ENCODE results near the gene DNAAF6. TPM values are rescaled to one million over a fixed set of nuclear protein-coding genes. Genes with fewer than 3 reads are reported as not detected.

DNAAF6 gene
- total RNA-seq, 1 experiment from 2014 or later, result not detected

- CTCF ChIA-PET, result no interaction called here
- POLR2A ChIA-PET (ENCODE audit: unreplicated experiment), result no interaction called here
- intact Hi-C loops (cut with micrococcal nuclease), result no loop called here
These were observed 38.2 kb upstream of the DNAAF6 start for GRCh38 chrX:107168257-107168656.

DNA sequence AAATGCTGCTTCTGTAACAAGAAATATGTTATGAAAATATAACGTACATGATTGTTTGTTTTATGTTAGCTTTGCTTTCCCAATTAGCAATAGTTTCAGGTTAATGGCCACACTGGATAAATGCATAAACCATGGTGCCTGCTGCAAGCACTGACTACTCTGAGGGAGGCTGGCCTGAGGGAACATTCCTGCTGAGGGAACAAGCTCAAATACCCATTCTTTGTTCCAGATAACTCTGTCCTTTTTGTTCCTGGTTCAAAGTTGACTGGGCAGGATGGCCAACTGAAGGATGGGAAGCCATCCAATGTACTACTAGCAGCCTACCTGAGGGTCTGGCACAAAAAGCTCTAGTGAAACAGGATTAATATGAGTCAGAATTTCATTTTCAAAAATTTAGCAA, 37.7 kb upstream of the DNAAF6 start:
- H3K9ac ChIP-seq (ENCODE audit: low read length), result no peak overlapping the region
- H3K9me2 ChIP-seq (replicated peaks; ENCODE audit: low read length), result no peaks in the 10 kb centered on the region
- BruUV-seq (replicated peaks), result no TSS peak
- no peaks in the 10 kb centered on the region for H3K4me1 ChIP-seq (ENCODE audit: insufficient read depth, low read length)
- ChIA-PET POLR2A (ENCODE audit: unreplicated experiment) (no interaction called here), CTCF (no interaction called here)
- H3K27ac ChIP-seq (ENCODE audit: low read length), result no peak overlapping the region
- no peaks in the 10 kb centered on the region for H4K20me1 ChIP-seq (ENCODE audit: low read length)
- no peaks in the 10 kb centered on the region for H3K79me2 ChIP-seq (ENCODE audit: low read length)
- intact Hi-C loops (cut with micrococcal nuclease), result no loop called here
- H2AFZ ChIP-seq (ENCODE audit: low read length), result no peak overlapping the region
- TF ChIP-seq, protein P1, sequence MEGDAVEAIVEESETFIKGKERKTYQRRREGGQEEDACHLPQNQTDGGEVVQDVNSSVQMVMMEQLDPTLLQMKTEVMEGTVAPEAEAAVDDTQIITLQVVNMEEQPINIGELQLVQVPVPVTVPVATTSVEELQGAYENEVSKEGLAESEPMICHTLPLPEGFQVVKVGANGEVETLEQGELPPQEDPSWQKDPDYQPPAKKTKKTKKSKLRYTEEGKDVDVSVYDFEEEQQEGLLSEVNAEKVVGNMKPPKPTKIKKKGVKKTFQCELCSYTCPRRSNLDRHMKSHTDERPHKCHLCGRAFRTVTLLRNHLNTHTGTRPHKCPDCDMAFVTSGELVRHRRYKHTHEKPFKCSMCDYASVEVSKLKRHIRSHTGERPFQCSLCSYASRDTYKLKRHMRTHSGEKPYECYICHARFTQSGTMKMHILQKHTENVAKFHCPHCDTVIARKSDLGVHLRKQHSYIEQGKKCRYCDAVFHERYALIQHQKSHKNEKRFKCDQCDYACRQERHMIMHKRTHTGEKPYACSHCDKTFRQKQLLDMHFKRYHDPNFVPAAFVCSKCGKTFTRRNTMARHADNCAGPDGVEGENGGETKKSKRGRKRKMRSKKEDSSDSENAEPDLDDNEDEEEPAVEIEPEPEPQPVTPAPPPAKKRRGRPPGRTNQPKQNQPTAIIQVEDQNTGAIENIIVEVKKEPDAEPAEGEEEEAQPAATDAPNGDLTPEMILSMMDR (conservative IDR thresholded peaks at IDR 0.05; ENCODE audit: low read depth, low read length), result no peak
- TF ChIP-seq EZH2 (IDR thresholded peaks at IDR 0.05; ENCODE audit: low read length, unreplicated experiment) (no peak), EZH2phosphoT487 (IDR thresholded peaks at IDR 0.05; ENCODE audit: borderline replicate concordance, low read length) (no peak)
- H3K27me3 ChIP-seq (ENCODE audit: low read length), result no peaks in the 10 kb centered on the region
- no peak for ATAC-seq
- H3K9me3 ChIP-seq (ENCODE audit: low read length), result no peaks in the 10 kb centered on the region
- H3F3A ChIP-seq (ENCODE audit: low read length, unreplicated experiment), result no peaks in the 10 kb centered on the region
- DNase-seq, result no peak
- H3K4me2 ChIP-seq (ENCODE audit: low read length), result no peak overlapping the region
- H3K4me3 ChIP-seq (ENCODE audit: low read length), result no peak overlapping the region
- H3K36me3 ChIP-seq (ENCODE audit: low read depth, low read length), result no peaks in the 10 kb centered on the region

More at GRCh38 chrX:107168257-107168656, 38.2 kb upstream of the DNAAF6 start:
- H3K4me2 ChIP-seq (ENCODE audit: low read length), result no peak overlapping the region
- no peak overlapping the region for H3K4me3 ChIP-seq (ENCODE audit: low read length)
- H3K36me3 ChIP-seq (ENCODE audit: low read depth, low read length), result no peaks in the 10 kb centered on the region
- H2AFZ ChIP-seq (ENCODE audit: low read length), result no peak overlapping the region
- TF ChIP-seq, protein P1 (conservative IDR thresholded peaks at IDR 0.05; ENCODE audit: low read depth, low read length), result no peak
- TF ChIP-seq EZH2 (IDR thresholded peaks at IDR 0.05; ENCODE audit: low read length, unreplicated experiment), result no peak
- TF ChIP-seq EZH2phosphoT487 (IDR thresholded peaks at IDR 0.05; ENCODE audit: borderline replicate concordance, low read length), result no peak
- ATAC-seq (no peak), DNase-seq (no peak)
- no peak overlapping the region for H3K9ac ChIP-seq (ENCODE audit: low read length)
- no peaks in the 10 kb centered on the region for H3K79me2 ChIP-seq (ENCODE audit: low read length)
- H3K9me3 ChIP-seq (ENCODE audit: low read length), result no peaks in the 10 kb centered on the region
- no peaks in the 10 kb centered on the region for H3K27me3 ChIP-seq (ENCODE audit: low read length)
- no peaks in the 10 kb centered on the region for H3K9me2 ChIP-seq (replicated peaks; ENCODE audit: low read length)
- no peaks in the 10 kb centered on the region for H3K4me1 ChIP-seq (ENCODE audit: insufficient read depth, low read length)
- BruUV-seq (replicated peaks), result no TSS peak
- H3K27ac ChIP-seq (ENCODE audit: low read length), result no peak overlapping the region
- H3F3A ChIP-seq (ENCODE audit: low read length, unreplicated experiment), result no peaks in the 10 kb centered on the region
- no peaks in the 10 kb centered on the region for H4K20me1 ChIP-seq (ENCODE audit: low read length)

GRCh38 chrX:107171369-107172102, 34.9 kb upstream of the DNAAF6 start:
- H3K4me2 ChIP-seq (ENCODE audit: low read length), result no peak overlapping the region
- H3K79me2 ChIP-seq (ENCODE audit: low read length), result no peaks in the 10 kb centered on the region
- H3K4me3 ChIP-seq (ENCODE audit: low read length), result no peak overlapping the region
- no peaks in the 10 kb centered on the region for H3K9me3 ChIP-seq (ENCODE audit: low read length)
- ATAC-seq, result no peak
- no peak overlapping the region for H2AFZ ChIP-seq (ENCODE audit: low read length)
- H3K9me2 ChIP-seq (replicated peaks; ENCODE audit: low read length), result no peaks in the 10 kb centered on the region
- ChIA-PET POLR2A (ENCODE audit: unreplicated experiment) (no interaction called here), CTCF (no interaction called here)
- TF ChIP-seq, protein P1 (conservative IDR thresholded peaks at IDR 0.05; ENCODE audit: low read depth, low read length), result no peak
- no peak for TF ChIP-seq EZH2phosphoT487 (IDR thresholded peaks at IDR 0.05; ENCODE audit: borderline replicate concordance, low read length)
- TF ChIP-seq EZH2 (IDR thresholded peaks at IDR 0.05; ENCODE audit: low read length, unreplicated experiment), result no peak
- intact Hi-C loops (cut with micrococcal nuclease), result no loop called here
- H4K20me1 ChIP-seq (ENCODE audit: low read length), result no peaks in the 10 kb centered on the region
- no peaks in the 10 kb centered on the region for H3K4me1 ChIP-seq (ENCODE audit: insufficient read depth, low read length)
- DNase-seq, result no peak
- BruUV-seq (replicated peaks), result no TSS peak
- H3K27me3 ChIP-seq (ENCODE audit: low read length), result no peaks in the 10 kb centered on the region
- H3F3A ChIP-seq (ENCODE audit: low read length, unreplicated experiment), result no peaks in the 10 kb centered on the region
- H3K9ac ChIP-seq (ENCODE audit: low read length), result no peak overlapping the region
- H3K27ac ChIP-seq (ENCODE audit: low read length), result no peak overlapping the region
- no peaks in the 10 kb centered on the region for H3K36me3 ChIP-seq (ENCODE audit: low read depth, low read length)

Measured in PC-3 (cell line).